Ramos (cell line): ENCODE measurements around the gene CDH23.

Source experiments
- in situ Hi-C: fragments of 300-500 bp; cut with MboI; formaldehyde crosslinking; loops from one replicate; pipeline ENCODE4 v1.14.3; 2022; ENCODE audit warnings: low sequenced_read_pairs; ENCODE audit not compliant: unreplicated experiment

CDH23 gene

GRCh38 chr10:71625445-71626175 lies 228.9 kb downstream of the CDH23 start:
- in situ Hi-C loops: no loop called here

- in situ Hi-C loops: no loop called here
Measured at GRCh38 chr10:71627230-71627939, 230.7 kb downstream of the CDH23 start.

- in situ Hi-C loops: no loop called here
Measured at GRCh38 chr10:71627956-71628355, 231.2 kb downstream of the CDH23 start.

GRCh38 chr10:71629131-71629530 lies 232.4 kb downstream of the CDH23 start:
- in situ Hi-C loops: no loop called here

- in situ Hi-C loops: no loop called here
Measured at GRCh38 chr10:71630168-71630567, 233.4 kb downstream of the CDH23 start.

GRCh38 chr10:71631007-71631861 lies 234.5 kb downstream of the CDH23 start:
- in situ Hi-C loops: no loop called here

- in situ Hi-C loops: no loop called here
Measured at GRCh38 chr10:71632200-71632820, 235.6 kb downstream of the CDH23 start.

- in situ Hi-C loops: no loop called here
Measured at GRCh38 chr10:71632896-71633600, 236.3 kb downstream of the CDH23 start.

GRCh38 chr10:71633920-71634319 lies 237.2 kb downstream of the CDH23 start:
- in situ Hi-C loops: no loop called here

GRCh38 chr10:71634531-71635164 lies 237.9 kb downstream of the CDH23 start:
- in situ Hi-C loops: no loop called here

GRCh38 chr10:71635251-71635866 lies 238.6 kb downstream of the CDH23 start:
- in situ Hi-C loops: no loop called here

- in situ Hi-C loops: no loop called here
Measured at GRCh38 chr10:71635867-71636266, 239.1 kb downstream of the CDH23 start.

- in situ Hi-C loops: no loop called here
Measured at GRCh38 chr10:71636588-71636987, 239.9 kb downstream of the CDH23 start.

GRCh38 chr10:71637305-71637704 lies 240.6 kb downstream of the CDH23 start:
- in situ Hi-C loops: no loop called here

- in situ Hi-C loops: no loop called here
Measured at GRCh38 chr10:71638064-71638821, 241.5 kb downstream of the CDH23 start.

GRCh38 chr10:71638822-71639719 lies 242.4 kb downstream of the CDH23 start:
- in situ Hi-C loops: no loop called here

GRCh38 chr10:71640607-71641006 lies 243.9 kb downstream of the CDH23 start:
- in situ Hi-C loops: no loop called here
